Activated T-cell treated with anti-CD3 and anti-CD28 coated beads, Interleukin-2, amount 50 U/mL, for 48 hours (primary cell): ENCODE results near the gene DHDH.
A peak's percentile ranks its signal among the peaks of the same experiment; 100 is the strongest.

Experiments used
- DNase-seq, 2 experiments: peaks; one replicate each; pipeline ENCODE4 v3.0.0-alpha.2; 2020

DHDH gene

DNA sequence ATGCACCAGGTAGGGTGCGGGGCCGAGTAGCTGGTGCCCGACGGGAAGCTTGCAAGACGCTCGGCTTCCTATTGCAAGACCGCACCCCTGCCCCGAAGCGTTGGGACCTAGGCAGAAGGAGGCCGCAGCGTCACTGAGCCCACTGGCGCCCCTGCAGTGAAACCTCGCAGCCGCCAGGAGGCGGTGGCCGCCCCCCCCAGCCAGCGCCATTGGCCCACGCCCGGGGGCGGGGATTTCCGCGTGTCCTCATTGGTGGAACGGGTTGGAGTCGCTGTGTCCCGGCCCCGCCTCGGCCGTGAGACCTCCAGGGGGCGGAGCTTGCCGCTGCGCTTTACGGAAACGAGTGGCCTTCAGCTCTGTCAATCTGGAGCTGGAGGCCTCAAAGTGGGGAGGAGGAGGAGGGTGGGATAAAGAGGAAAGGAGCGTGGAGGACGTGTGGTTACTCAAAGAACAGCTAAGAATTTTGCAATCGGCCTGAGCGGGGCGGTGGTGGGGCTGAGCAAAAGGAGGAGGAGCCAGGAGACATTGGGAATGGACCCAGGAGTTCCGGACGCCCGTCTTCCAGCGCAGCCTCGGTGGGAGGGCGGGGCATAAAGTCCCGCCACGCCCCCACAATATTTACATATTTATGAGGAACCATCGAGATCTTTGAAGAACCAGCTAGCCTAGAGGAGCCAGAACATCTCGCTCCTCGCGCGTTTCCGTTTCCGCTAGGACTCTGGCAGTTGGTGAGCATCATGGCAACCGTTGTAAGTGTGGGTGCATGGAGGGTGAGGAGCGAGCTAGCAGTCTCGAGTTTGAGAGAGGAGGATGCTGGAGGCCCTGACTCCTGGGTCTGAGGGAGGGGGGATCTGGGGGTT, 59.9 kb downstream of the DHDH start, which contains the start of the genes GYS1 and RUVBL2:
Gene GYS1 (minus strand): TSS at position 135 of the 860 bp plus-strand sequence. CDS start 197 bp downstream, outside the sequence.
Gene RUVBL2 (plus strand): TSS at position 713 of the 860 bp plus-strand sequence. CDS start 25 bp downstream, at position 738.
- DNase-seq = peak; percentile 99

DNA sequence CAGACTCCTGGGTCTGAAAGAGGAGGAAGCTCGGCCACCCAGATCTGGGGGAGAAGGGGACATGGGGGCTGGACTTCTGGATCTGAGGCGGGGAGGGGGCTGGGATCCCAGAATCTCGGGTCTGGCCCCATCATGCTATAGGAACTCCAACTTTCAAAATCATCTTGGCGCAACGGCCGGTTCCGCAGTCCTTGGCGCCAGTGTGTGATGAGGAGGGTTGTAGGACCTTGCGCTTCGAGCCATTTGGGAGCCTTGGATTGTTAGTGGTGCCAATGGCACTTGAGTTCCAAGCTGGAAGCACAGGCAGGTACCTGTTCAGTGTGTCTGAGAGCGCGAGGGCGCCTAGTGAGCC, 60.5 kb downstream of the DHDH start:
- DNase-seq = no peak
